MV-4-11 (cell line): ENCODE data around the gene FDX2.
"Not testable (repeated sequence)": the region's sequence is repeated elsewhere in the genome, so short reads cannot be mapped to it uniquely, and the experiment has no call there.

Experiments used
- DNase-seq: peaks from one replicate; lab custom pipeline; 2025; lab: John Stamatoyannopoulos, UW

FDX2 gene

DNA sequence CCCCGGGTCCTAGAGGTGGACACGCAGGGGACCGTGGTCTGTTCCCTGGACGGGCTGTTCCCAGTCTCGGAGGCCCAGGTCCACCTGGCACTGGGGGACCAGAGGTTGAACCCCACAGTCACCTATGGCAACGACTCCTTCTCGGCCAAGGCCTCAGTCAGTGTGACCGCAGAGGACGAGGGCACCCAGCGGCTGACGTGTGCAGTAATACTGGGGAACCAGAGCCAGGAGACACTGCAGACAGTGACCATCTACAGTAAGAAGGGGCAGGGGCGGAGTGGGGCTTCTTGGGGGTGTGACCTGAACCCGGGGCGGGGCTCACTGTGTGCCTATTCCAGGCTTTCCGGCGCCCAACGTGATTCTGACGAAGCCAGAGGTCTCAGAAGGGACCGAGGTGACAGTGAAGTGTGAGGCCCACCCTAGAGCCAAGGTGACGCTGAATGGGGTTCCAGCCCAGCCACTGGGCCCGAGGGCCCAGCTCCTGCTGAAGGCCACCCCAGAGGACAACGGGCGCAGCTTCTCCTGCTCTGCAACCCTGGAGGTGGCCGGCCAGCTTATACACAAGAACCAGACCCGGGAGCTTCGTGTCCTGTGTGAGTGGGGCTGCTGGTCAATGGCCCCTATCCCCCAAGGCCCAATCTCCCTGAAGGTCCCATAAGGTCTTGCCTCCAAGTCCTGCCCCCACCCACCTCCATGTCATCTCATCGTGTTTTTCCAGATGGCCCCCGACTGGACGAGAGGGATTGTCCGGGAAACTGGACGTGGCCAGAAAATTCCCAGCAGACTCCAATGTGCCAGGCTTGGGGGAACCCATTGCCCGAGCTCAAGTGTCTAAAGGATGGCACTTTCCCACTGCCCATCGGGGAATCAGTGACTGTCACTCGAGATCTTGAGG, 31.5 kb downstream of the FDX2 start:
- no peak for DNase-seq

GRCh38 chr19:10283301-10284064, 32.3 kb downstream of the FDX2 start:
- DNase-seq = no peak

- DNase-seq = not testable (repeated sequence)
Observed at GRCh38 chr19:10282043-10282442, 33.8 kb downstream of the FDX2 start.

DNA sequence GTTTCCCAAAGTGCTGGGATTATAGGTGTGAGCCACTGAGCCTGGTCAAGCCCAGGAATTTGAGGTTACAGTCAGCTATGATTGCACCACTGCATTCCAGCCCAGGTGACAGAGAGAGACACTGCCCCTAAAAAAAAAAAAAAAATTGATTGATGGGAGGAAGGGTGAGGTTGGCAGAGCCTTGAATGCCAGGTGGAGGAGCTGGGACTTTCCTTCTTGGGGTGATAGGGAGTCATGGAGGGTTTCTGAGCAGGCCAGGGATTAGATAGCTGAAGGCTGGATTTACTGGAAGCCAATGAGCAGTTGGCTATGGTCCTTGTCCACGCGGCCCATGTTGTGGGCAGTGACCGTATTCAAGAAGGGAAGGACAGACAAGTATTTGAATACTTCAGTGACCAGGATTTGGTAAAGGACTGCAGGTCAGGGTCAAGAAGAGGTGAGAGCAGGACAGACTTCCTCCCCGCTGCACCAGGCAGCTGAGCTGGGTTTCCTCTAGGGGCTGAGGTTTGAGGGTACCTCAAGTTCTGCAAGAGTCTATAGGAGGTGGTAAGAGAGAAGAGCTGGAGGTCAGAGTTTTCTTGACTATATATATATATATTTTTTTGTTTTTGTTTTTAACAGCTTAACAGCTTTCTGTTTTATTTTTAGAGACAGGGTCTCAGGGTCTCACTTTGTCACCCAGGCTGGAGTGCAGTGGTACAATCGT, 35.9 kb downstream of the FDX2 start:
- peak; percentile 59 for DNase-seq

GRCh38 chr19:10278935-10279334, 36.9 kb downstream of the FDX2 start:
- DNase-seq = no peak

- no peak for DNase-seq
Observed at GRCh38 chr19:10277795-10278589, 37.8 kb downstream of the FDX2 start.

GRCh38 chr19:10274589-10274988, 41.2 kb downstream of the FDX2 start:
- DNase-seq = no peak

GRCh38 chr19:10271543-10272086, 44.2 kb downstream of the FDX2 start:
- DNase-seq = peak; percentile 42

DNA sequence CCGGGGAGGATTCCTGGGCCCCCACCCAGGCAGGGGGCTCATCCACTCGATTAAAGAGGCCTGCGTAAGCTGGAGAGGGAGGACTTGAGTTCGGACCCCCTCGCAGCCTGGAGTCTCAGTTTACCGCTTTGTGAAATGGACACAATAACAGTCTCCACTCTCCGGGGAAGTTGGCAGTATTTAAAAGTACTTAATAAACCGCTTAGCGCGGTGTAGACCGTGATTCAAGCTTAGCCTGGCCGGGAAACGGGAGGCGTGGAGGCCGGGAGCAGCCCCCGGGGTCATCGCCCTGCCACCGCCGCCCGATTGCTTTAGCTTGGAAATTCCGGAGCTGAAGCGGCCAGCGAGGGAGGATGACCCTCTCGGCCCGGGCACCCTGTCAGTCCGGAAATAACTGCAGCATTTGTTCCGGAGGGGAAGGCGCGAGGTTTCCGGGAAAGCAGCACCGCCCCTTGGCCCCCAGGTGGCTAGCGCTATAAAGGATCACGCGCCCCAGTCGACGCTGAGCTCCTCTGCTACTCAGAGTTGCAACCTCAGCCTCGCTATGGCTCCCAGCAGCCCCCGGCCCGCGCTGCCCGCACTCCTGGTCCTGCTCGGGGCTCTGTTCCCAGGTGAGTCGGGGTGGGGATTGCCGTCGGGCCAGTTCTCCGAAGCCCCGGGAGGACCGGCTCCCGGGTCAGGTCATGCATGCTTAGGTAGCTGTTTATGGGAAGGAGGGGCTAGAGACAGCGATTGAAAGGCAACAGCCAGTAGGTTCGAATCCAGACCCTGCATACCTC, 45.0 kb downstream of the FDX2 start, which contains the start of gene ICAM1:
TSS of gene ICAM1 (plus strand) at position 505 of the 779 bp plus-strand sequence. CDS start at position 545, 40 bp downstream.
- DNase-seq = peak; percentile 74

DNA sequence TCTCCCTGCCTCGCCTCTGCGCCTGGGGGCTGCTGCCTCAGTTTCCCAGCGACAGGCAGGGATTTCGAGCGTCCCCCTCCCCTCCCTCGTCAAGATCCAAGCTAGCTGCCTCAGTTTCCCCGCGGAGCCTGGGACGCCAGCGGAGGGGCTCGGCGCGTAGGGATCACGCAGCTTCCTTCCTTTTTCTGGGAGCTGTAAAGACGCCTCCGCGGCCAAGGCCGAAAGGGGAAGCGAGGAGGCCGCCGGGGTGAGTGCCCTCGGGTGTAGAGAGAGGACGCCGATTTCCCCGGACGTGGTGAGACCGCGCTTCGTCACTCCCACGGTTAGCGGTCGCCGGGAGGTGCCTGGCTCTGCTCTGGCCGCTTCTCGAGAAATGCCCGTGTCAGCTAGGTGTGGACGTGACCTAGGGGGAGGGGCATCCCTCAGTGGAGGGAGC, 45.6 kb downstream of the FDX2 start:
- peak; percentile 97 for DNase-seq

DNA sequence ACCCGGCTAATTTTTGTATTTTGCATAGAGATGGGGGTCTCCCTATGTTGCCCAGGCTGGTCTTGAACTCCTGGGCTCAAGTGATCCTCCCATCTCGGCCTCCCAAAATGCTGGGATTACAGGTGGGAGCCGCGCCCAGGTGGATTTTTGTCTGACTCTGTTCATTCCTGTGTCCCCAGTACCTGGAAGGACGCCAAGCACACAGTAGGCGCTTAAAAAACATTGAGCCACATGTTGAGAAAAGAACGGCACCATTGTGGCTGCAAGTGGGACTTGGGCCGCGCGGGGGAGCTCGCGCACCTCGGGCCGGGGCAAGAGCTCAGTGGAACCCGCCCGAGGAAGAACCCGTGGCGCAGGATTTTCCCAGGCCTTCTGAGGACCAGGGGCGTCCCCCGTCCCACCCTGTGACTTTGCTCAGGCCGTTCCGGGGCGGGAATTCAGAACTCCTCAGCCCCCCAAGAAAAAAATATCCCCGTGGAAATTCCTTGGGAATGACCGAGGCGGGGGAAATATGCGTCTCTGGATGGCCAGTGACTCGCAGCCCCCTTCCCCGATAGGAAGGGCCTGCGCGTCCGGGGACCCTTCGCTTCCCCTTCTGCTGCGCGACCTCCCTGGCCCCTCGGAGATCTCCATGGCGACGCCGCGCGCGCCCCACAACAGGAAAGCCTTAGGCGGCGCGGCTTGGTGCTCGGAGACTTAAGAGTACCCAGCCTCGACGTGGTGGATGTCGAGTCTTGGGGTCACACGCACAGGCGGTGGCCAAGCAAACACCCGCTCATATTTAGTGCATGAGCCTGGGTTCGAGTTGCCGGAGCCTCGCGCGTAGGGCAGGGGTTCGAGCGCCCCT, 46.3 kb downstream of the FDX2 start:
- DNase-seq = peak; percentile 80

GRCh38 chr19:10268071-10268470, 47.7 kb downstream of the FDX2 start:
- DNase-seq = no peak

DNA sequence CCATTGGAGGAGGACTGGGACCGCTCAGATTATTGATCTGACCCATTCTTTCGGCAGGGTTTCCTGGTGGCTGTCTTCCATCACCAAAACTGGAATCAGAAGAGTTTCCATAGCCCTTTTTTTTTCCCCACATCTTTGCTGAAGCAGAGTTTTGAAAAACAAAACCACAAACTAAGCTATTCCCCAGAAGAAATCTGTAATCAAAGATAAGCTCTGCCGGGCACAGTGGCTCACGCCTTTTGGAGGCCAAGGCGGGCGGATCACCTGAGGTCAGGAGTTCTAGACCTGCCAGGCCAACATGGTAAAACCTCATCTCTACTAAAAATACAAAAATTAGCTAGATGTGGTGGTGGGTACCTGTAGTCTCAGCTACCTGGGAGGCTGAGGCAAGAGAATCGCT, 49.1 kb downstream of the FDX2 start:
- no peak for DNase-seq

DNA sequence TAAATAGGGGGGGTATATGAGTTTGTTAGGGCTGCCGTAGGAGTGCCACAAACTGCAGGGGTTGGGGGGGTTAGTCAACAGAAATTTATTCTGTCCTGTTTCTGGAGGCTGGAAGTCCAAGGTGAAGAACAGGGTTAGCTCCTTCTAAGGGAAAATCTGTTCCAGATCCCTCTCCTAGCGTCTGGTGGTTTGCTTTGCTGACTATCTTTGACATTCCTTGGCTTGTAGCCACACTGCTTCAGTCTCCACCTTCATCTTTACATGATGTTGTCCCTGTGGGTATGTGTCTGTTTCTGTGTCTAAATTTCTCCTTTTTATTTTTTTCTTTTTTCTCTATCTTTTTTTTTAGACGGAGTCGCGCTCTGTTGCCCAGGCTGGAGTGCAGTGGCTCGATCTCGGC, 53.0 kb downstream of the FDX2 start:
- no peak for DNase-seq

- no peak for DNase-seq
Observed at GRCh38 chr19:10260141-10260584, 55.7 kb downstream of the FDX2 start.
